Measurements from ENCODE around the gene PPM1B. TPM values are rescaled to one million over a fixed set of nuclear protein-coding genes. Genes with fewer than 3 reads are reported as not detected.

The PPM1B gene
- total and polyA plus RNA-seq, 2 of the 13 experiments (the other 11 are each of a cell fraction or from before 2014, with no cell fraction given): 24.4 to 25.0 TPM

DNA sequence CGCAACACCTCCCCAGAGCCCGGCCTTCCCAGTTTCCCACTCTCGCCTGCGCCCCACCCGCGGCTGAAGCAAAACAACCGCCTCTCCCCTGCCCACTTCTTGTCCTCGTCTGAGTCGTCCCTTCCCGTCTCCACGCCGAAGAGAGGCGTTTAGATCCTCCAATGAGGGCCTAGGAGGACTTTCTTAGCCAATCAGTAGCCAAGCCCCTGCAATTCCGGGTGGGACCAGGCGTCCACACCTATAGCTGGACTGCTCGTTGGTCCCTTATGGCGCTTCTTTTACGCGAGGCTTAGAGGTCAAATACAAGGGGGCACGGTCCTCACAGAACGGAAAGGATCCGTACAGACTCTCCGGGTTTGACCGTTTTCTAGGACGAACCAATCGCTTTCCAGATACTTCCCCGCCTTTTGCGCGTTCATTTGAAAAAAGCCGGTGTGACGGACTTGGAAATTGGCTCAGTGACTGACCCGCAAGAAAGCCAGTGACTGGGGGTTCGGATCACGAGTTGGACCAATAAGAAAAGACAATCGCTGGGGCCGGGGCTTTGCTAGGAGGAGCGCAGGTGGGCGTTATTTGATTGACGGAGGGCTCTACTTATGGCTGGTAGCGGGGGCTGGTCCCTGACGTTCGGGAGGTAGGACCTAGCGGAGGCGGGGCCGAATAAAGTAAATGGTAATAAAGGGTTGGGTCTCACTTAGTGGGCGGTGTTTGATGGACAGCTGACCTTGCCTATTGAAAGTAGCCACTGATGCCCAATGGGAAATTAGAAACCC is 581 bp upstream of the PPM1B start (continued):
- TF ChIP-seq NR3C1 (CRISPR knock-in tag; IDR thresholded peaks at IDR 0.05) (no peak), KLF16 (CRISPR knock-in tag; IDR thresholded peaks at IDR 0.05) (peak in 1 of 2 experiments; percentile 93; a peak in 2 of 4 replicates), NFRKB (IDR thresholded peaks at IDR 0.05) (no peak), ZNF773 (CRISPR knock-in tag; IDR thresholded peaks at IDR 0.05; ENCODE audit: borderline replicate concordance) (no peak), ZNF644 (CRISPR knock-in tag; IDR thresholded peaks at IDR 0.05; ENCODE audit: low read depth) (no peak; the same call in 1 of the 2 replicates), SIX1 (CRISPR knock-in tag; IDR thresholded peaks at IDR 0.05; ENCODE audit: borderline replicate concordance) (no peak), ZKSCAN5 (CRISPR knock-in tag; IDR thresholded peaks at IDR 0.05) (no peak), HMGA1 (CRISPR knock-in tag; conservative IDR thresholded peaks at IDR 0.05) (no peak), KMT2A (CRISPR knock-in tag; IDR thresholded peaks at IDR 0.05) (peak; percentile 72), SATB2 (CRISPR knock-in tag; IDR thresholded peaks at IDR 0.05) (no peak), THAP11 (CRISPR knock-in tag; IDR thresholded peaks at IDR 0.05) (peak; percentile 84), GATAD1 (CRISPR knock-in tag; IDR thresholded peaks at IDR 0.05) (peak; percentile 85), ONECUT2 (CRISPR knock-in tag; IDR thresholded peaks at IDR 0.05) (no peak), NR2C2 (CRISPR knock-in tag; IDR thresholded peaks at IDR 0.05; ENCODE audit: borderline replicate concordance) (peak; percentile 95), CEBPG (CRISPR knock-in tag; IDR thresholded peaks at IDR 0.05) (peak; percentile 1; the same call in 1 of the 2 replicates), CC2D1A (CRISPR knock-in tag; IDR thresholded peaks at IDR 0.05) (0 out of 2 replicates have a peak, but pooled peaks have one; percentile 42), SRF (IDR thresholded peaks at IDR 0.05; ENCODE audit: low read depth, low read length) (peak; percentile 6; the same call in 1 of the 2 replicates)
- TF ChIP-seq, protein P1, sequence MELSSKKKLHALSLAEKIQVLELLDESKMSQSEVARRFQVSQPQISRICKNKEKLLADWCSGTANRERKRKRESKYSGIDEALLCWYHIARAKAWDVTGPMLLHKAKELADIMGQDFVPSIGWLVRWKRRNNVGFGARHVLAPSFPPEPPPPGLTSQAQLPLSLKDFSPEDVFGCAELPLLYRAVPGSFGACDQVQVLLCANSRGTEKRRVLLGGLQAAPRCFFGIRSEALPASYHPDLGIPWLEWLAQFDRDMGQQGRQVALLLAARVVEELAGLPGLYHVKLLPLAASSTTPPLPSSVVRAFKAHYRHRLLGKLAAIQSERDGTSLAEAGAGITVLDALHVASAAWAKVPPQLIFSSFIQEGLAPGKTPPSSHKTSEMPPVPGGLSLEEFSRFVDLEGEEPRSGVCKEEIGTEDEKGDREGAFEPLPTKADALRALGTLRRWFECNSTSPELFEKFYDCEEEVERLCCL (CRISPR knock-in tag; IDR thresholded peaks at IDR 0.05; ENCODE audit: borderline replicate concordance): 0 out of 2 replicates have a peak, but pooled peaks have one; percentile 62
- TF ChIP-seq, protein P2, sequence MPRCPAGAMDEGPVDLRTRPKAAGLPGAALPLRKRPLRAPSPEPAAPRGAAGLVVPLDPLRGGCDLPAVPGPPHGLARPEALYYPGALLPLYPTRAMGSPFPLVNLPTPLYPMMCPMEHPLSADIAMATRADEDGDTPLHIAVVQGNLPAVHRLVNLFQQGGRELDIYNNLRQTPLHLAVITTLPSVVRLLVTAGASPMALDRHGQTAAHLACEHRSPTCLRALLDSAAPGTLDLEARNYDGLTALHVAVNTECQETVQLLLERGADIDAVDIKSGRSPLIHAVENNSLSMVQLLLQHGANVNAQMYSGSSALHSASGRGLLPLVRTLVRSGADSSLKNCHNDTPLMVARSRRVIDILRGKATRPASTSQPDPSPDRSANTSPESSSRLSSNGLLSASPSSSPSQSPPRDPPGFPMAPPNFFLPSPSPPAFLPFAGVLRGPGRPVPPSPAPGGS (CRISPR knock-in tag; IDR thresholded peaks at IDR 0.05): no peak
- TF ChIP-seq, protein P3, sequence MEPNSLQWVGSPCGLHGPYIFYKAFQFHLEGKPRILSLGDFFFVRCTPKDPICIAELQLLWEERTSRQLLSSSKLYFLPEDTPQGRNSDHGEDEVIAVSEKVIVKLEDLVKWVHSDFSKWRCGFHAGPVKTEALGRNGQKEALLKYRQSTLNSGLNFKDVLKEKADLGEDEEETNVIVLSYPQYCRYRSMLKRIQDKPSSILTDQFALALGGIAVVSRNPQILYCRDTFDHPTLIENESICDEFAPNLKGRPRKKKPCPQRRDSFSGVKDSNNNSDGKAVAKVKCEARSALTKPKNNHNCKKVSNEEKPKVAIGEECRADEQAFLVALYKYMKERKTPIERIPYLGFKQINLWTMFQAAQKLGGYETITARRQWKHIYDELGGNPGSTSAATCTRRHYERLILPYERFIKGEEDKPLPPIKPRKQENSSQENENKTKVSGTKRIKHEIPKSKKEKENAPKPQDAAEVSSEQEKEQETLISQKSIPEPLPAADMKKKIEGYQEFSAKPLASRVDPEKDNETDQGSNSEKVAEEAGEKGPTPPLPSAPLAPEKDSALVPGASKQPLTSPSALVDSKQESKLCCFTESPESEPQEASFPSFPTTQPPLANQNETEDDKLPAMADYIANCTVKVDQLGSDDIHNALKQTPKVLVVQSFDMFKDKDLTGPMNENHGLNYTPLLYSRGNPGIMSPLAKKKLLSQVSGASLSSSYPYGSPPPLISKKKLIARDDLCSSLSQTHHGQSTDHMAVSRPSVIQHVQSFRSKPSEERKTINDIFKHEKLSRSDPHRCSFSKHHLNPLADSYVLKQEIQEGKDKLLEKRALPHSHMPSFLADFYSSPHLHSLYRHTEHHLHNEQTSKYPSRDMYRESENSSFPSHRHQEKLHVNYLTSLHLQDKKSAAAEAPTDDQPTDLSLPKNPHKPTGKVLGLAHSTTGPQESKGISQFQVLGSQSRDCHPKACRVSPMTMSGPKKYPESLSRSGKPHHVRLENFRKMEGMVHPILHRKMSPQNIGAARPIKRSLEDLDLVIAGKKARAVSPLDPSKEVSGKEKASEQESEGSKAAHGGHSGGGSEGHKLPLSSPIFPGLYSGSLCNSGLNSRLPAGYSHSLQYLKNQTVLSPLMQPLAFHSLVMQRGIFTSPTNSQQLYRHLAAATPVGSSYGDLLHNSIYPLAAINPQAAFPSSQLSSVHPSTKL (CRISPR knock-in tag; IDR thresholded peaks at IDR 0.05): no peak; the same call in 1 of the 2 replicates
- TF ChIP-seq, protein P4, sequence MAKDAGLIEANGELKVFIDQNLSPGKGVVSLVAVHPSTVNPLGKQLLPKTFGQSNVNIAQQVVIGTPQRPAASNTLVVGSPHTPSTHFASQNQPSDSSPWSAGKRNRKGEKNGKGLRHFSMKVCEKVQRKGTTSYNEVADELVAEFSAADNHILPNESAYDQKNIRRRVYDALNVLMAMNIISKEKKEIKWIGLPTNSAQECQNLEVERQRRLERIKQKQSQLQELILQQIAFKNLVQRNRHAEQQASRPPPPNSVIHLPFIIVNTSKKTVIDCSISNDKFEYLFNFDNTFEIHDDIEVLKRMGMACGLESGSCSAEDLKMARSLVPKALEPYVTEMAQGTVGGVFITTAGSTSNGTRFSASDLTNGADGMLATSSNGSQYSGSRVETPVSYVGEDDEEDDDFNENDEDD (CRISPR knock-in tag; IDR thresholded peaks at IDR 0.05; ENCODE audit: borderline replicate concordance): peak; percentile 96
- TF ChIP-seq, protein P5, sequence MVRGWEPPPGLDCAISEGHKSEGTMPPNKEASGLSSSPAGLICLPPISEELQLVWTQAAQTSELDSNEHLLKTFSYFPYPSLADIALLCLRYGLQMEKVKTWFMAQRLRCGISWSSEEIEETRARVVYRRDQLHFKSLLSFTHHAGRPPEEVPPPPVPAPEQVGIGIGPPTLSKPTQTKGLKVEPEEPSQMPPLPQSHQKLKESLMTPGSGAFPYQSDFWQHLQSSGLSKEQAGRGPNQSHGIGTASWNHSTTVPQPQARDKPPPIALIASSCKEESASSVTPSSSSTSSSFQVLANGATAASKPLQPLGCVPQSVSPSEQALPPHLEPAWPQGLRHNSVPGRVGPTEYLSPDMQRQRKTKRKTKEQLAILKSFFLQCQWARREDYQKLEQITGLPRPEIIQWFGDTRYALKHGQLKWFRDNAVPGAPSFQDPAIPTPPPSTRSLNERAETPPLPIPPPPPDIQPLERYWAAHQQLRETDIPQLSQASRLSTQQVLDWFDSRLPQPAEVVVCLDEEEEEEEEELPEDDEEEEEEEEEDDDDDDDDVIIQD (CRISPR knock-in tag; IDR thresholded peaks at IDR 0.05; ENCODE audit: low read depth): peak; percentile 73; the same call in 1 of the 2 replicates
